Ureter (tissue), 1 donor: ENCODE results near the gene ZNF503. TPM values are rescaled to one million over a fixed set of nuclear protein-coding genes. Genes with fewer than 3 reads are reported as not detected.

ENCODE experiments used
- DNase-seq: peaks from one replicate; pipeline ENCODE4 v3.0.0-alpha.2; 2020; ENCODE audit warnings: low spot score
- total RNA-seq: library from RNA; stranded (reverse); gene quantifications from one replicate; pipeline ENCODE4 v1.2.4, GENCODE V29; 2023
- donor health status: DM: yes; HTN: yes; CAD: no.

ZNF503 gene
- total RNA-seq, 1 donor from 2014 or later = 25.2 TPM

DNA sequence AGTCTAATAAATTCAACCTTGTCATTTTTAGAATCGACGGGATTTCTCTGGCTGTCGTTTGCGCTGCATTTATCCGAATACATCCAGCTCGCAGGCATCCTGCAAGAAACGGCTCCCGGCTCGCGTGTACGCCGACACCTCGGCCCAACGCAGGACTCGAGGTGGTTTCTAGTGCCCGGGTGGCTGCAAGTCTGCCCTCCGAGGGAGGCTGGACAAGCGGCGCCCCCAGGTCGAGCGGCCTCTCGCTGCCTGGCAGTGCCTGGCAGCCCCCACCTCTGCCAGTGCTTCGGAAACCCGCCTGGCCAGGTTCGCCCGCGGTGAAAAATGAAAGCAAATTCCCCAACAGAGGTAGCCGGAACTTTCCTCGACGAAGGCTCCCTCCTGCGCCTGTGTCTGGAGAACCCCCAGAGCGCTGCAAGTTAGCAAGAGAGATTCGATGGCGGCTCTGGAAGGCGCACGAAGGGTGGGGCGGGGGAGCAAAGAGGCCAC, 5.7 kb upstream of the ZNF503 start:
- DNase-seq = no peak

DNA sequence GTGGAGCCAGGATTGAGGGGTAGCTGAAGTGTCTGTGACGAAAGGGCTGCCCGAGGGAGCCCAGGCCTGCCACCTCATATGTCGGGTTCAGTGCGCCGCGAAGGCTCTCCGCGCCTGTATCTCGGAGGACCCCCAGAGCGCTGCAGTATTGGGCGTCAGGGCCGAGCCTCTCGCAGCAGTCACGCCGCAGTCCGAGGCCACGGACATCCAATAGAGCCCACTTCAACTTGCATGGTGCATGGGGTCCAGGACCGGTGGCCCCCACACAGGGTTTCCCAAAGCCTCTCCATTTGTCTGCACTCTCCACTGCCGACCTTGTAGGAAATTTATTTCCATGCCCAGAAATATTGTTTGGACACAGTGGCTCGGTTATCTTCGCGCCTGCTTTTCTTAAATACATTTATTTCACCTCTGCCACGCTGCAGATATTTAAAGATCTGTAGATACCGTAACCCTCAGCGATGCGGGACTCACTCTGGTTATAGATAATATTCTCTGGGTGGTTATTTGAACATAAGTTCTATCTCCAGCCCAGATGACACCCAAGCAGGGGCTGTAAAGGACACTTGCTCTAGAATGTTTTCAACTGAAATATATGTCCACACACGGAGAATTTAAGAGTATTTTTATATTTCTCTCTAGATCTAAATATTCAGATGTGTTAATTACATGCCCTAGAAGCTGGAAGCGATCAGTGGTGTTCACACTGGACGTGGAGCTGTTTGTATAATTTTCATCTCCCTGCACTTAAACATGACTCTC, 5.1 kb upstream of the ZNF503 start:
- no peak for DNase-seq

DNA sequence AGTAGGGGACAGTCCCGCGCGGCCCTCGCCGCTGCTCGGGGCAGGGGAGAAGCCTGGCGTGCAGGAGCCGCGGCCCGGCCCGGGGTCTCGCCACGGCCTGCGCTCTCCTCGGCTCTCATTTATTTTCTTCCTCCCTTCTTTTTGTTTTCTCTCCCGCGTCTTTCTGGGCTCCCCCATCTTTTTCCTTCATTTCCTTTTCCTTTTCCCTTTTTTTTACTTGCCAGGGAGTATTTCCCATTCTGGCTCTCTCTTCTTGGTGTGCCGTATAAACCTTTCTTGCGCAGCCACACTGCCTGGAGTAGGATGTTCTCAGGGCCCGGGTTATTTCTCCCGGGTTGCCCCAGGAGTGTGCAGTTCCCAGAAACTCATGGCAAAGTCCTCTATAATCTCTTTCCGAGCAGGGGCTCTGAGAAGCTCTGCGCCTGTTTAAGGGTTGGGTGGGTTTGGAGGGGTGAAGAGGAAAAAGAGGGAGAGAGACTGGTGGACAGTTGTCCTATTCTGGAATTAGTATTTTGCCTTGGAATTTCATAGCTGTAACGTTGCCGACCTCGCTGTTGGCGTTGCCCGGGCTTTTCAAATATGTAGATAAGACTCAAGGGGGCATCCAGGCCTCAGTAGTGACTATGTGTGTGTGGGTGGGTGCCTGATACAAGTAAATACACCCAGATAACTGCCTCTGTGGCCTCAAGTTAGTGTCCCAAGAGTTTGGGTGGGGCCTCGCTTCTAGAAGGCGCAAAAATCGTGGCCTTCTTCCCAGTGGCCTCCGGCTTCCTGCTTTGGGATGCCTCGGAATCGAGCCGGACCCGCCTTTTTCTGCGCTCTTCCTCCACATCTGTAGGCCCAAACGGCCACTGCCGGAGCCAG, 4.3 kb upstream of the ZNF503 start:
- DNase-seq = no peak

DNA sequence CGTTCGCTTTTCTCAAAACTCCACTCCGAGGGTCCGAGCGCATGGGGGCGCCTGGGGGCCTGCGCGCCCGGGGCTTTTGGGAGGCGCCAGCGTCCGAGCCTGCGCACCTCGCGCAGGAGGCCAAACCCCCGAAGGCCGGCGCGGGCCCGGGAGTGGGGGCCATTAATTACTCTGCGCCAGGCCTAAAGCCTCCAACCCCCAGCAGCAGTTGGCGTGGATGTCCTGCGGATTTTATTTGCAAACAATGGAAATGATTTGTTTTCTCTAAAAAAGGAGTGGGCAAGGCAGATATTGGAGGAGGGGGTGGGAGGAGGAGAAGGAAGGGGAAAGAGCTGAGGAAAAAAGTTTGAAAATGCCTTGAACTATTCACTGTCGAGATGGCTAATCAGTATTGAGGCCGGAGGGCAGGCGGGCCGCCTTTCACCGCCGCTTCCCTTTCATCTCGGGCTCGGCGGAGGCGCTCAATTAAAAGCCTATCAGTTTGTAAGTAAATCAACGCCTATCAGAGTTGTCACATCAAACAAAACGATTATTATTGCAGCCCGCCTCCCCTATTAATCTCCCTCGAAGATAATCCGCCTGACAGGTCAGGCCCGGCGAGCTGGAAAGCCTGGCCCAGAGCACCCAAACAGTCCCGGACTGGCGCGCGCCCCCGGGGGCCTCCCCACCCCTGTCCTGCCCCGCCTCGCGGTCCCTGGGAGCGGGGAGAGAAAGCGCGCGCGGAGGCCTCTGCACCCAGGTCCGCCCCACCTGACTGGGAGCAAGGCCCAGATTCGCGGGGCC, 3.4 kb upstream of the ZNF503 start:
- DNase-seq = no peak

DNA sequence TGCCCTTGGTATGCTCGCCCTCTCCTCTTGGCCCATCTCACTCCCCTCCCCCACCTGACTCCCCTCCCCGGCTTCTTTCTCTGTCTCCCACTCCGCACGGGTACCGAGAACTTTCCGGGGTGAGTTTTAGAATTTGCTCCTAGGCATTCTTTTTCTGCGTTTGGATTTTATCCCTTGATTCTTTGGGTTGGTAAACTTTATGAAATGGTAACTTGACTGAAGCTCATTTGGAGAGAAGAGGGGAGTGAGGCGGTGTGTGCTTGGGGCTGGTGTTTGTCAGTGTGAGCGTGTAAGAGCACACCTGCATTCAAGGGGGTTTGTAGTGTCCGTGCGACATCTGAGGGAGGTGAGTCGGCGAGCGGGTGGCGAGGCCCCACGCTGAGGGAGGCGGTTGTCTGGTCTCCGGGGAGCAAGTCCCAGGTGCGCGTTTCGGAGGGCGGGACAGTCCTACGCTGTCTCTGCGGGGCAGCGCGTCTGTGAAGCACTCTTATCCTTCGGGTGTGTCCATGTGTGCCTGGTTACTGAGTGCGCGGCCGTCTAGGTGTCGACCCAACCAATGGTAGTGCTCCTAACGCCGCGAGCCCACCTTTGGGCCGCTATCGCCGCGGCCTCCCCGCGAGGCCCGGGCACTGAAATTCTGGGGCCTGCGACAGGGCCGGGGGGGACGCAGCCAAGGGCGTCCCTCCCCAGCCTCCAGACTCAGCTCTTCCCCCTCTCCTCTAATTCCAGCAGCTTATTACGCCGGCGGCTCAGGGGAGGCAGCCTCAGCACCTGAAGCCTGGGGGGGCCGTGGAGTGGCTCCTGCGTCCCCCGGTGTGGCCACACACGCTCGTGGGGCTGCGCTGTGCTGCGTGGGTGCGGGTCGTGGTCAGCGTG, 2.6 kb upstream of the ZNF503 start:
- peak; percentile 55 for DNase-seq

DNA sequence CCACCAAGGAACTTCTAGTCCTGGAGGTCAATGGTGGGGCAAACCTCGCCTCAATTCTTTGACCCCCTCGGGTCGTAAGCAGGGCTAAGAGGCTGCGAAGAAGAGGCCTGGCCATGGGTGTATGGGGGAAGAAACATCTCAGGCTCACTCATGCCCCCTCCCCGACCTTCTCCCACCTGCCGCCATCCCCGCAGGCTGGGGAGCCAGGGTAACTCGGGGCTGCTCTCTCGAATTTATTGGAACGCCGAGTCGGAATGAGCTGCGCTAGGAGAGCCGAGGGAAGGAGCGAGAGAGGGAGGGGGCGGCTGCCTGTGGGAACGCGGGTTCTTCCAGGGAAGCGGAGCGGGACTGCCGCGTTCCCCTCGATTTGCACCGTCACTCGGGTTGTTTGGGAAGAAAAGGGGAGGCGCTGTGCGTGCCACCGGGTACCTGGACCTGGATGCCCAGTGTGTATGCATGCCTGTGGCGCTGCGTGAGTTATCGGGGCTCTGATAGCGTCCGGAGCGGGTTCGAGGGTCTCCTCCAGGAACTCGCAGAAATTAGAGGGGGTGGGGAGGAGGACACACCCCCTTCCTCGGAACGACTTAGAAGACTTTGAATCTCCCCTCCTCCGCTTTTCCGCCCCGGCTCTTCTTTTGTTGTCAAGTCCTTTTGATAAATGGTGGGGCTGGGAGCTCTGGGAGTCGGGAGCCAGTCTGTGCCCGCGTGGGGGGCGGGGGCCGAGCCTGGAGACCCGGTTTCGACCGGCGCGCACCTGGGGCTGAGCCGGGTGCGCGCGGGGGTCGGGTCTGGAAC, 1.8 kb upstream of the ZNF503 start:
- DNase-seq = peak; percentile 65

DNA sequence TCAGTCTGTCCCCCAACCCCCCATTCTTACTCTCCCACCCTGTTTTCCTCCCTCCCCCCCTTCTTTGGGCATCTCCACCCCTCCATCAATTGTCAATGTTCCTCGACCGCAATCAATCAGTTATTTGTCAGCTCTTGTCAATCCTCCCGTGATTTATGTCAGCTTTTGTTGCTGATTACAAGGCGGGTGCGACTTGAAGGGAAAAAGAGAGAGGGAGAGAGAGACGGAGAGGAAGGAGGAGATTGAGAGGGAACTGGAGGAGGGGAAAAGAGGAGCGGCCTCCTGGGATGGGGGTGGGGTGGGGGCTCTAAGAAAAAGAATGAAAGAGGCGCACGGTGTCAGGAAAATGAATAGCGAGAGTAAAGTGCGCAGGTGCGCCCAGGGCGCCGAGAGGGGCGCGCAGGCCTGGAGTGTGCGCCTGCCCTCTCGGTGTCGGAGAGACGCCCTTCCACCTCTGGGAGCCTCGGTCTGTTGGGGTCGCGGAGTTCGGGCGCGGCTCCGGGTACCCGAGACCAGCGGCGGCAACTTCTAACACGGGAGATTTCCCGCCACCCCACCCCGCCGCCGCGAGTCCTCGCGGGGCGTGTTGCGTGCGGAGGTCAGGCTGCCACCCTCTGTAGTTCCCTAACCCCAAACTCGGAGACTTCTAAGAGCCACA, 1.1 kb upstream of the ZNF503 start:
- DNase-seq = peak; percentile 53

DNA sequence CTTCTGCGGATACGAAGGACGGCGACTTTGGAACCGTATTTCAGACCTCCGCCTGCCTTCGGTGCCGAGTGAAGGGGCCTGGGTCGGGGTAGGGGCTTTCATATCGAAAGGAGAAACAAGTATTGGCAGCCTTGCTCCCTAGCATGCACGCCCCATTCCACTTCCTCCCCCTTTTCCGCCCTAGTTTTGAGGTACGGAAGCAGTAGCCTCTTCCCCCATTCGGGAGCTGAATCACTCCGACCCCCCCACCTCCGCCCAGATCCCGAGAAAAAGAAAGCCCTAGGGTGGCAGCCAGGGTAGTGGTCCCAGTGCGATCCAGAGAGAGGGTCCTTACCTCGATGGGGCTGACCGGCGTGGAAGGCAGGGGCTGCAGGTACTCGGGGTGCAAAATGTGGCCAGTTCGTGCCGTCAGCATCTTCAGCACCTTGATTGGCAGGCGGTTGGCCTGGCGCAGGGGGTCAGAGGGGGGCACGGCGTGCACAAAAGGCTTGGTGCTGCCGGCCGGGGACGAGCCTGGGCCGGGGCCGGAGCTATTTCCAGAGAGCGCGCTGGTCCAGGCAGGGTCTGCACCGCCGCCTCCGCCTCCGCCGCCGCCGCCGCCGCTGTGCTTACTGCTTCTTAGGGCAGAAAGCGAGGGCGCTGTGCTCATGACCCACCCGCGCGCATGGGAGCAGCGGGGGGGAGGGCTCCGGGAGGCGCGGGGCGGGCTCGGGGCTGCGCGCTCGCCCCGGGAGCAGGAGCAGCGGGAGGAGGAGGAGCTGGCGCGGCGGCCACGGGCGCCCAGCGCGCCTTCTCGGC, 594 bp downstream of the ZNF503 start:
- peak; percentile 73 for DNase-seq

DNA sequence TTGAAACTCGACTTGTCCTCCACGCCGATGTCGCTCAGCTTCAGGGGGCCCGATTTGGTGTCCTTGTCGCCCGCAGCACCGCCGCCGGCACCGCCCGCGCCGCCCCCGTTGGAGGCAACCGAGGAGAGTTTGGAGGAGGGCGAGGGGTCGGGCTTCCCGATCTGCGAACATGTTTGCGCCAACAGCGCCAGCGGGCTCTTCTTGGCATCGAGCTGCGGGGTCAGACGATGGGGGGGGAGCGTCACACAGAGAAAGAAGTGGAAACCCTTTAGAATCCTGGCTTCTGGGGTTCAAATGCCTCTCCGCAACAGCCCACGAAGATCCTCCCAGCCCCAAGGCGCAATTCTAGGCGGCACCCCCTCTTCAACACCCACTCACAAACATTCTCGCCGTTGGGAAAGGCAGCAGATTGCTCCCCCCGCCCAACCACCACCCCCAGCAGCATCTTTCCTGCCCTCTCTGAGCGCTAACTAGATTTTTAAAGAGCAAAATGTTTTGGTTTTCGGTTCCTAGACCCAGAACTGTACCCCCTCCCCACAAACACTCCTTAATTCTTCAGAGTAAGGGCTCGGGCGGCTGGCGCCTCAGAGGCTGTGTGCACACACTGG, 1.3 kb downstream of the ZNF503 start:
- no peak for DNase-seq

DNA sequence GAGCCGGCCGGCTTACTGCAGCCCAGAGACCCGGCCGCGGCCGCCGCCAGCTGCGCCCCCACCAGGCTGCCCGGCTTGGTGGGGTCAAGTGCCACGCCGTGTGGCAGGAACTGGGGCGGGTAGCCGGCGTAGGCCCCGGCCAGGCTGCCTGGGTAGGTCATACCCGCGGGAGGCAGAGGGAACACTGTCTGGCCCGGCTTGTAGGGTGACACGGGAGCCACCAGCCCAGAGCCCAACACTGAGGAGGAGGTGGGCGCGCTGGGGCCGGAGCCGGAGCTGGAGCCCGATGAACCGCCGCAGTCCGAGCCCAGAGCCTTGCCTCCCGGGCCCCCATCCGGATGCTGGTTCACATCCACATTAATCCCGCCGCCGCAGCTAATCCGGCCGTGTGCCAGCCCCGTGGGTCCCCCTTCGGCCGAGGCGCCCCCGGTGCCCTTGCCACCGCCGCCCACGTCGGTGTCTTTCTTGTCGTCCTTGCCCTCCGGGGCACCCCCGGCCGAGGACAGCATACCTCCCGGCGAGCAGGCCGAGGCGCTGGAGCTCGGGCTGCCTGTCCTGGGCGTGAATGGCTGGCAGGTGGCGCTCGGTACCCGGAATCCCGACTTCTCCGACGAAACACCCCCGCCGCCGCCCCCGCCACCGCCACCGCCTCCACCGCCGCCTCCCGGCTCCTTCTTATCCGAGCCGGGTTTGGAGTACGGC, 2.0 kb downstream of the ZNF503 start:
- DNase-seq = peak; percentile 90

DNA sequence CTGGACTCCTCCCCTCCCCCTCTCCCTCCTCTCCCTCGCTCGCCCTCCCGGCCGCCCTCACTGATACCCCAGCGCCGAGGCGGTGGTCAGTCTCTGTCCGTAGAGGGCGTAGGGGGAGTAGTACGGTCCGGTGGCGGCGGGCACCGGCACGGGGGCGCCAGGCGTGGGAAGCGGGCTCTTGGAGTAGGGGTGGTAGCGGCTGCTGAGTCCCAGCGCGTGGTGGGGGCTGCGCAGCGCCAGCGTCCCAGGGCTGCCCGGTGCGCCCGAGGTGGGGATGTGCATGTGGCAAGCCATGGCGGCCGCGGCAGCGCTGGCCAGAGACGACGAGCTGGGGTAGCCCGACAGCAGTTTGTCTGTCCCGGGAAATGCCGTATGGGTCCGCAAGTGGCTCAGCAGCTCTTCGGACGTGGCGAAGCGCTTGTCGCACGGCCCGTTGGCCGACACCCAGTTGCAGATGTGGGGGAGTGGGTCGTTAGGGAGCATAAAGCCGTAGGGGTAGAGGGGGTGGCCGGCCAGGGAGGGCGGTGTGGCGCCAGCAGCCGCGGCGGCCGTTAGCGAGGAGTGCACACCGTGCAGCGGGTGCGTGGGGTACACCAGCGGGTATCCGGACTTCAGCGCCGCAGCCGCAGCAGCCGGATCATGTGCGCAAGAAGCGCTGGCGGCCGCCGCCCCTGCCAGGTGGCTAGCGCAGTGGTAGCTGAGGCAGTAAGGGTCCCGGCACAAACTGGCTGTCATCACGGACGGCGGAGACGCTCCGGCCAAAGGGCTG, 2.7 kb downstream of the ZNF503 start:
- DNase-seq = peak; percentile 52

DNA sequence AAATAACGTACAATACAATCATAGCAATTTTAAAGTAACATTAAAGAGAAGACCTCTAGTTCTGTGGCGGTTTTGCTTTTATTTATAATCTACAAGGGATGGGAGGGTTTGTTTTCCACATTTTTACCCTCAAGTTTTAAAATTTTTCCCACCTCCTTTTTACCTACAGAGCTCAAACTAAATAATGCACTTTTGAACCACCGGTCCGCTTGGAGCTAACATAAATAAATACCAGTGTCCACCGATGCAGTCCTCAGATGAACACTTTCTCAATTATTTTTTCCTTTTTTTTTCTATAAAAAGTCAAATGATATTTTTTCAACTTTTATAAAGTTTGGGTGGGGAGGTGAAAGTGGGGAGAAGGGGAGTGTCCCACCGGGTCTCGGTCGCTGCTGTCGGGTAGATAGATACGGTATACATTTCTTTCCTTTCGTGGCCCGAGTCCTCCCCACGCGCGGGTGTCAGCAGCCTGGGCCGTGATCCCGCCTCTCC, 3.3 kb downstream of the ZNF503 start:
- no peak for DNase-seq

DNA sequence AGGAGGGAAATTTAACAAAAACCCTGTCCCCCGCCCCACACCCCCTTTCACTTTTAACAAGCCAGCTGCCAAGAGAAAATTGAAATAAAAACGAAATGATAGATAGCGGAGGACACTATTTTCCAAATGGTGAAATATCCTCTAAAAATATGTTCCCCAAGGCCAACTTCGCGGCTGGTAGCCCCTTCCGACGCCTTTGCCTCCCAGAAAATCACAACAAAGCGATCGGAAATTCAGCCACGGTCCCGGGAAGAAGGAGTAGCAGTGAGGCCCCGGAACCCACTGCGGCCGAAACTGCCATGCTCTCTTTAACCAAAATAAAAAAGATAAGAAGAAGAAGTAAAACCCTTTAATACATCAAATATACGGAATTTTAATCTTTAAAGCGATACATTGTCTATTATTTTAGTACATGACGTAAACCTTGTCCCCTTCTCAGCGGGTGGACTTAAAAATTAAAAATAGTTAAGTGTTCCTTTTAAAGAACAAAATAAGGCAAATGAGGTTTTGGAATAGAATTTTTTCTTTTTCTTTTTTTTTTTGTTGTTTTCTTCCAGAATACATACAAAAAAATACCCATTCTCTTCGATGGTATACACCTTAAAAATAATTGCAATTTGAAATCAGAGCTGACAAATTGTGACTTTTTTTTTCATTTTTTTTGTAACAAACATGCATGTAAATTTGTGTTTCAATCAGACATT, 3.9 kb downstream of the ZNF503 start:
- DNase-seq = no peak

DNA sequence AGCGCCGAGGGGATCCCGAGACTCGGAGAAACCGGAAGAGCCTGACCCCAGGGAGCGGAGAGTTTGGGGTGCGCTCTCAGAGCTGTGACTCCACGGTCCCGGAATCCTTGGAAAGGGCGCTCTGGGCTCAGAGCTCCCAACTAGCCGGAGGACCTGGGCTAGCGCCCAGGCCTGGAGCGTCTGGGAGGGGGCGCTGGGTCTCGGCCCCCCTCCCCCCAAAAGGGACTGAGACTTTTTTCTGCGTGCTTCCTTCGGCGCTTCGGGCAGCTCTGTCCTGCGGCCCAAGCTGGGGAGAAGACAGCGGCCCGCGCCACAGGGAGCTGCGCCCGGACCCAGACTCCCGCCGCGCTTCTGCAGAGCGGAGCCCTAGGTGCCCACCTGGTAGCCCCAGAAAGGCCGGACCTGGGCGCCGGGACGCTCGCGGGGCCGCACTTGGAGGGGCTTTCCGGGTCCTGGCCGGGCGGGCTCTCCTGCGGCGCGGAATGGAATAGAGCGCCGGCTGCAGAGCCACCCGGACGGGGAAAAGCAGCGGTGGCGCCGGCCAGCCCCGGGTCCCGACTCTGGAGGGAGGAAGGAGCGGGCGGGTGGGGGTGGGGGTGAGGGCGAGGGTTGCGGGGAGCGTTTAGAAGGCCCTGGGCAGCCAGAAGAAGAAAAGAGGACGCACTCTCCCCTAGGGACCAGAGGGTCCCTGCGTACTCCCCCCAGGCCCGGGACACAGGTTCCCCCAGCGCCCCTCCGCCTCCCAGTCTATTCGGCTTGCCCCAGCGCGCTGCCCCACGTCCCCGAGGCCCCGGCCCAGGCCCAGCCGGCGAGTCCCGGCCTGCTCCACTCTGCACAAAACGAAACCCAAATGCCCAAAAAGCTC, 4.7 kb downstream of the ZNF503 start:
- no peak for DNase-seq

DNA sequence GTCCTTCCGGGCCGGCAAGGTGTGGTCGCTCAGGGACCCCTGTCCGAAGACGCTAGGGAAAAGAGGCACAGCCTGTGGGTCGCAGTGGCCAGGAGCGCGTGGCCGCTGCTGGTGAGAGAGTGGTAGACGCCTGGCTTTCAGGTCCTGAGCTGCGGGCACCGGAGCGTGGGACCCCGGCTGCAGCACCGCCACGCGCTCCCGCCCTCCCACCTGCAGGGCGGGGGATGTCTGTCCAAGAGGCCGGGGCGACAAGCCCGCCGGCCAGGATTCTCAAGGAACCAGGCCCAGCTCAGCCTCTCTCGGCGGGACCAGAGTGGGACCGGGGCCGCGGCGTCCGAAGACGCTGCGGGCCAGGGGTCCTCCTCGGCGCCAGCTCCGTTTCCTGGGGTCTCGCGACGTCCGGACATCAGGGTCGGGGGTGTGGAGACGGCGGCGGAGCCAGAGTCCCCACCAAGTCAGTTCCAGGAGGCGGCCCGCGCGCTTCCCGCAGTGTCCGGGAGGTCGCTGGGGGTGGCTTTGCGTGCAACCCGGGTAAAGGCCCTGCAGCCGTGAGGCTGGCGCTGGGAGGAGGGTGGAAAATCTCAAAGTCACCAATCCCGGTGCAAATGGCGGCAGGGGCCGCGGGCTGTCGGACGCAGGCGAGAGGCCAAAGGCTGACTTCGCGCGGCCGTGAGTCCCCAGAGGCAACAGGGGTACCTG, 5.5 kb downstream of the ZNF503 start:
- DNase-seq = no peak
